Heart right ventricle (tissue), 16 donors: ENCODE data around the gene TTC29. TPM values are rescaled to one million over a fixed set of nuclear protein-coding genes. Genes with fewer than 3 reads are reported as not detected.

ENCODE experiments used
- ATAC-seq, 8 donors: fragments of 200-7000 bp; cut with Tn5 transposase; one replicate each; pipeline ENCODE4 v1.9.1; 2020; ENCODE audit warnings: mild to moderate bottlenecking in 8 of 8, moderate library complexity in 8 of 8, moderate number of reproducible peaks in 1 of 8
- DNase-seq, 2 donors: peaks; one replicate each; pipeline ENCODE4 v3.0.0-alpha.2; 2020
- H3K27ac ChIP-seq, 10 donors: fragments of 200-600 bp; sonication (generic) in 2 of 10; one replicate each; pipeline versions ENCODE4 v1.5.0 to v1.8.0; 2020 to 2022; ENCODE audit warnings: mild to moderate bottlenecking in 3 of 10
- H3K27me3 ChIP-seq, 7 donors: fragments of 200-600 bp; one replicate each; pipeline ENCODE4 v1.8.0; 2021 to 2022; ENCODE audit warnings: mild to moderate bottlenecking in 2 of 7
- H3K36me3 ChIP-seq, 9 donors: fragments of 200-600 bp; sonication (generic) in 1 of 9; one replicate each; pipeline versions ENCODE4 v1.5.0 to v1.8.0; 2020 to 2022; ENCODE audit warnings: mild to moderate bottlenecking in 2 of 9
- H3K4me1 ChIP-seq, 9 donors: fragments of 200-600 bp; sonication (generic) in 1 of 9; one replicate each; pipeline versions ENCODE4 v1.5.0 to v1.8.0; 2020 to 2022; ENCODE audit warnings: mild to moderate bottlenecking in 4 of 9
- H3K4me3 ChIP-seq, 10 donors: fragments of 200-600 bp; sonication (generic) in 2 of 10; one replicate each; pipeline versions ENCODE4 v1.5.0 to v1.8.0; 2020 to 2022; ENCODE audit warnings: mild to moderate bottlenecking in 7 of 10, moderate library complexity in 2 of 10
- H3K9me3 ChIP-seq, 11 donors: fragments of 200-600 bp in 10 of 11; sonication (generic) in 2 of 11; one replicate each; pipeline versions ENCODE4 v1.5.0 to v1.8.0; 2013 to 2022; ENCODE audit warnings: mild to moderate bottlenecking in 2 of 11, control low read depth in 1 of 11, moderate library complexity in 1 of 11
- WGBS, 2 donors: extraction: QIAGEN DNeasy Blood & Tissue Kit; methylation state at CpG; one replicate each; pipeline ENCODE4 v1.1.7; 2013; ENCODE audit warnings: inconsistent platforms in 1 of 2; 5-methylcytosine and 5-hydroxymethylcytosine counted together
- intact Hi-C, 10 donors: fragments of 100-400 bp; cut with DNase I; formaldehyde crosslinking; loops; one replicate each; pipeline versions ENCODE4 v1.11.1 to v1.14.2; 2022
- polyA plus RNA-seq, 2 donors: library from polyadenylated mRNA; stranded (reverse); fragments of 200-250 nt; gene quantifications; one replicate each; pipeline ENCODE4 v1.2.3, GENCODE V29; 2013
- total RNA-seq, 10 donors: library from RNA; stranded (reverse); fragmentation: NEBNext Ultra II Directional in 3 of 10; extraction: Animal tissue kit (Norgen Biotek cat#: 25700) in 3 of 10; gene quantifications; one replicate each; pipeline versions ENCODE4 v1.2.1 to v1.2.4, GENCODE V29; 2021 to 2023
- TF ChIP-seq, protein P1 (sequence below), 9 donors: fragments of 200-600 bp; sonication (generic) in 2 of 9; IDR thresholded peaks; one replicate each; pipeline versions ENCODE4 v1.5.0 to v1.8.0; 2021 to 2022; ENCODE audit warnings: antibody characterized with exemption in 9 of 9, mild to moderate bottlenecking in 5 of 9, moderate library complexity in 1 of 9
- donor health status: Arrhythmogenic right ventricular cardiomyopathy.
- donor health status: ischemic (EF 13 %, LVEDD 7.1; RV severe dilation, severe dysfunction).
- donor health status: healthy with polysubstance abuse.
- donor health status: DM: no; HTN: yes; CAD: no.
- donor health status: DM: no; HTN: no; CAD: no.
- donor health status: ischemic (EF 25% LVEDD 6.9; RV normal size, moderate dysfunction).
- donor health status: ischemic (EF 25% LVEDD 5.7; RV mildly dilated, moderate dysfunction).
- donor health status: healthy.
- donor health status: DM: yes; HTN: yes; CAD: no.
- donor health status: Ischemic cardiomyopathy.
- donor health status: ischemic (EF 35%, LVEDD 5.7; RV mildly dilated, moderate dysfunction).
- donor health status: nonischemic (EF 11% LVEDD 7.7; RV severe dilation, severe dysfunction).
- donor health status: DM: yes; HTN: yes; CAD: no.
- donor health status: PGD.
- donor health status: ischemic (EF 29% LVEDD 5.4; RV normal size, mild dysfunction).
- donor health status: nonischemic (EF 23%, LVEDD 6.1; RV moderate dilation, normal function).

Gene TTC29
- total and polyA plus RNA-seq, 12 donors, result 0.28 TPM; not detected in 11

- no peaks in the 10 kb centered on the region for H3K4me1 ChIP-seq
- no peaks in the 10 kb centered on the region for H3K36me3 ChIP-seq
- peaks cover 0 to 6% (median 0%) of the 10 kb centered on the region in 7 donors for H3K27me3 ChIP-seq
- 86% methylated on average over 1 of the region's 1 CpG for WGBS, 2 donors
- DNase-seq (no peak), ATAC-seq (no peak)
- H3K9me3 ChIP-seq, result no peaks in the 10 kb centered on the region
- no peak overlapping the region for H3K27ac ChIP-seq
- intact Hi-C loops, result no loop called here
- TF ChIP-seq, protein P1, sequence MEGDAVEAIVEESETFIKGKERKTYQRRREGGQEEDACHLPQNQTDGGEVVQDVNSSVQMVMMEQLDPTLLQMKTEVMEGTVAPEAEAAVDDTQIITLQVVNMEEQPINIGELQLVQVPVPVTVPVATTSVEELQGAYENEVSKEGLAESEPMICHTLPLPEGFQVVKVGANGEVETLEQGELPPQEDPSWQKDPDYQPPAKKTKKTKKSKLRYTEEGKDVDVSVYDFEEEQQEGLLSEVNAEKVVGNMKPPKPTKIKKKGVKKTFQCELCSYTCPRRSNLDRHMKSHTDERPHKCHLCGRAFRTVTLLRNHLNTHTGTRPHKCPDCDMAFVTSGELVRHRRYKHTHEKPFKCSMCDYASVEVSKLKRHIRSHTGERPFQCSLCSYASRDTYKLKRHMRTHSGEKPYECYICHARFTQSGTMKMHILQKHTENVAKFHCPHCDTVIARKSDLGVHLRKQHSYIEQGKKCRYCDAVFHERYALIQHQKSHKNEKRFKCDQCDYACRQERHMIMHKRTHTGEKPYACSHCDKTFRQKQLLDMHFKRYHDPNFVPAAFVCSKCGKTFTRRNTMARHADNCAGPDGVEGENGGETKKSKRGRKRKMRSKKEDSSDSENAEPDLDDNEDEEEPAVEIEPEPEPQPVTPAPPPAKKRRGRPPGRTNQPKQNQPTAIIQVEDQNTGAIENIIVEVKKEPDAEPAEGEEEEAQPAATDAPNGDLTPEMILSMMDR (IDR thresholded peaks at IDR 0.05), result no peak
- H3K4me3 ChIP-seq, result no peak overlapping the region
Measured at GRCh38 chr4:146842876-146843275, 102.8 kb downstream of the TTC29 start.

DNA sequence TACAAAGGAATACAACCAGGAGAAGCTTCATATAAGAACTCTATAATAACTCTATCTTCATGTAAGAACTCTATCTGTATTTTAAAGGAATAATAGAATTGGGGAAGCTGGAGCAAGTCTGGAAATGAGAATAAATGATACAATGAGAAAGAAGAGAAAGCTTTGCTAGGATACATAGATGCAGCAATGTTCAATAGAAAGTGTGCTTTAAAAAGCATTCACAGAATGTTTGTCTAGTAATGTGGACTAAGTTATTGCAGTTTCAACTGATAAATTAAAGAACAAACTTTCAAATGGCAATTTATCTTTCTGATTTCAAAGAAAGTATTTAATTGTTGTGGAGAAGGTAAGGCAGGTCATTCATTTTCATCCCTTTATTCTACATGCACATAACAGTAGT lies 104.9 kb downstream of the TTC29 start:
- Histone ChIP-seq H3K4me3 (no peak overlapping the region), H3K36me3 (no peaks in the 10 kb centered on the region), H3K27ac (no peak overlapping the region), H3K9me3 (no peaks in the 10 kb centered on the region), H3K4me1 (no peaks in the 10 kb centered on the region), H3K27me3 (peaks cover 0 to 1% (median 0%) of the 10 kb centered on the region in 7 donors)
- ATAC-seq, result no peak
- TF ChIP-seq, protein P1 (IDR thresholded peaks at IDR 0.05), result no peak
- DNase-seq, result no peak
- intact Hi-C loops, result no loop called here

DNA sequence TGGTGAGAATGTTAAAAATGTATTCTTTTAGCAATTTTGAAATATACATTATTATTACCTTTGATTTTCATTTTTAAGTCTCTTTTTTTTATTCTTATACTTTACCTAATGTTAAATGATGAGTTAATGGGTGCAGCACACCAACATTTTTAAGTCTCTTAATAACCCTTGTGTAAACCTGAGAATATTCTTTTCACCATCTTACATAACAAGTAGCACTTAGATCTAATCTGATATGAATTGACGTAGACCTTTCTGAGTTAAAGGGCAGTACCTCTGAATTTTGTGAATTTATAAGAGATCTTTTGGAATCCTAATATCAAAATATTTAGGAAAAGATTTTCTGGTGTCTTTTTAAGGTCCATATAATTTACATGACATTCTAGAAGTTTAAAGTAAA lies 110.6 kb downstream of the TTC29 start:
- Histone ChIP-seq H3K9me3 (no peaks in the 10 kb centered on the region), H3K4me1 (no peaks in the 10 kb centered on the region), H3K27ac (no peak overlapping the region), H3K4me3 (no peak overlapping the region), H3K27me3 (no peaks in the 10 kb centered on the region), H3K36me3 (no peaks in the 10 kb centered on the region)
- WGBS, 2 donors, result 80 to 86% methylated on average over 1 of the region's 1 CpG
- no peak for DNase-seq
- intact Hi-C loops, result no loop called here
- TF ChIP-seq, protein P1 (IDR thresholded peaks at IDR 0.05), result no peak
- no peak for ATAC-seq

GRCh38 chr4:146834263-146835034 lies 111.2 kb downstream of the TTC29 start:
- no peak for ATAC-seq
- Histone ChIP-seq H3K9me3 (no peaks in the 10 kb centered on the region), H3K27ac (no peak overlapping the region), H3K4me3 (no peak overlapping the region), H3K4me1 (no peaks in the 10 kb centered on the region), H3K27me3 (no peaks in the 10 kb centered on the region), H3K36me3 (no peaks in the 10 kb centered on the region)
- 79 to 82% methylated on average over 6 of the region's 6 CpGs for WGBS, 2 donors
- intact Hi-C loops, result no loop called here
- DNase-seq, result no peak
- TF ChIP-seq, protein P1 (IDR thresholded peaks at IDR 0.05), result no peak
